GM18505 (cell line): ENCODE data around the gene CLEC2B.
"Not testable (repeated sequence)": the region's sequence is repeated elsewhere in the genome, so short reads cannot be mapped to it uniquely, and the experiment has no call there.

Source experiments
- ATAC-seq: cut with Tn5 transposase; IDR thresholded peaks from one replicate; pipeline ENCODE4 v1.9.1; 2021; ENCODE audit not compliant: unreplicated experiment
- POLR2A ChIP-seq: IDR thresholded peaks from 4 replicates; pipeline ENCODE4 v1.6.1; 2011; ENCODE audit warnings: borderline replicate concordance; ENCODE audit not compliant: insufficient read depth, insufficient read length; ENCODE audit errors: extremely low read depth

Gene CLEC2B

GRCh38 chr12:9888665-9889273, 19.6 kb upstream of the CLEC2B start:
- ATAC-seq: no peak
- no peak for TF ChIP-seq POLR2A

GRCh38 chr12:9883175-9883574, 14.0 kb upstream of the CLEC2B start:
- ATAC-seq: no peak
- TF ChIP-seq POLR2A: no peak

- ATAC-seq: no peak
- no peak for TF ChIP-seq POLR2A
Observed at GRCh38 chr12:9881988-9882387, 12.8 kb upstream of the CLEC2B start.

GRCh38 chr12:9881246-9881645, 12.1 kb upstream of the CLEC2B start, which contains the start of gene KLRF2:
Gene KLRF2, plus strand, starts transcription at chr12:9881489. Its CDS starts 107 bp downstream, at chr12:9881596.
- no peak for TF ChIP-seq POLR2A
- ATAC-seq: no peak

- no peak for TF ChIP-seq POLR2A
- ATAC-seq: no peak
Observed at GRCh38 chr12:9880532-9881078, 11.5 kb upstream of the CLEC2B start.

- ATAC-seq: not testable (repeated sequence)
Observed at GRCh38 chr12:9876120-9876519, 7.0 kb upstream of the CLEC2B start.

- ATAC-seq: no peak
- no peak for TF ChIP-seq POLR2A
Observed at GRCh38 chr12:9872742-9873141, 3.6 kb upstream of the CLEC2B start.

GRCh38 chr12:9872162-9872561, 3.0 kb upstream of the CLEC2B start:
- no peak for TF ChIP-seq POLR2A
- ATAC-seq: no peak

- ATAC-seq: no peak
- no peak for TF ChIP-seq POLR2A
Observed at GRCh38 chr12:9870286-9870866, 1.2 kb upstream of the CLEC2B start.

GRCh38 chr12:9868951-9869306, 225 bp downstream of the CLEC2B start:
- TF ChIP-seq POLR2A: no peak
- ATAC-seq: no peak

GRCh38 chr12:9868311-9868801, 798 bp downstream of the CLEC2B start:
- no peak for ATAC-seq
- no peak for TF ChIP-seq POLR2A

- no peak for TF ChIP-seq POLR2A
- ATAC-seq: no peak
Observed at GRCh38 chr12:9867531-9867930, 1.6 kb downstream of the CLEC2B start.

- no peak for ATAC-seq
- TF ChIP-seq POLR2A: no peak
Observed at GRCh38 chr12:9866860-9867269, 2.3 kb downstream of the CLEC2B start.

- no peak for TF ChIP-seq POLR2A
- no peak for ATAC-seq
Observed at GRCh38 chr12:9864913-9865675, 4.1 kb downstream of the CLEC2B start.
